ENCODE data around the gene SPATA9. TPM values are rescaled to one million over a fixed set of nuclear protein-coding genes. Genes with fewer than 3 reads are reported as not detected.
A peak's percentile ranks its signal among the peaks of the same experiment; 100 is the strongest.

Gene SPATA9
- total and polyA plus RNA-seq, 9 of the 15 experiments (the other 6 are each of a cell fraction or from before 2014, with no cell fraction given), result 0.16 to 5.5 (median 0.39) TPM; not detected in 3

DNA sequence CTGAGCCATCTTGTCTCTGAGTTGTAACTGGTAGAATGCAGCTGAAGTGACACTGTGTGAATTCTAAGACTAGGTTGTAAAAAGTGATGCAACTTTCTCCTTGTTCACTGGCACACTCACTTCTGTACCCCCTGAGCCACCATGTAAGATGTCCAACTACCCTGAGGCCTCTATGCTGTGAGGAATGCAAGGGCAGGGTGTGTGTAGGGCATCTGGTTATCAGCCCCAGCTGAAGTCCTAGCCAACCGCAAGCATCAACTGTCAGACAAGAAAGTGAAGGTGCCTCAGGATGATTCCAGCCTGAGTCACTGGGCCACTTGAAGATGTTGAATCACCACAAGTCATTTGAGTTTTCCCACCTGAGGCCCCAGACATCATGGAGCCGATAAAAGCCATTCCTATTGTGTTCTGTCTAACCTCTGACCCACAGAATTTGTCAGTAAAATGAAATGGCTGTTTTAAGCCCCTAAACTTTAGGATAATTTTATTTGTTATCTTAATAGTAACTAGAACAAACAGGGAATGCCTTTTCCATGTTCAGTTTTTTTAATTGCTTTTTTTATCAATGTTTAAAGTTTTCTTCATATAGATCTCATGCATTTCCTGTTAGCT lies 29.7 kb upstream of the SPATA9 start (continued):
- peak; percentile 91 for TF ChIP-seq CEBPG (CRISPR knock-in tag; IDR thresholded peaks at IDR 0.05)
- TF ChIP-seq CEBPG (tag; conservative IDR thresholded peaks at IDR 0.05 in 1 of 2, IDR thresholded peaks at IDR 0.05 in 1 of 2), result peak; percentile 87 to 92
- TF ChIP-seq, protein P1, sequence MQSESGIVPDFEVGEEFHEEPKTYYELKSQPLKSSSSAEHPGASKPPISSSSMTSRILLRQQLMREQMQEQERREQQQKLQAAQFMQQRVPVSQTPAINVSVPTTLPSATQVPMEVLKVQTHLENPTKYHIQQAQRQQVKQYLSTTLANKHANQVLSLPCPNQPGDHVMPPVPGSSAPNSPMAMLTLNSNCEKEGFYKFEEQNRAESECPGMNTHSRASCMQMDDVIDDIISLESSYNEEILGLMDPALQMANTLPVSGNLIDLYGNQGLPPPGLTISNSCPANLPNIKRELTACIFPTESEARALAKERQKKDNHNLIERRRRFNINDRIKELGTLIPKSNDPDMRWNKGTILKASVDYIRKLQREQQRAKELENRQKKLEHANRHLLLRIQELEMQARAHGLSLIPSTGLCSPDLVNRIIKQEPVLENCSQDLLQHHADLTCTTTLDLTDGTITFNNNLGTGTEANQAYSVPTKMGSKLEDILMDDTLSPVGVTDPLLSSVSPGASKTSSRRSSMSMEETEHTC (IDR thresholded peaks at IDR 0.05), result peak; percentile 75; the same call in 1 of the 2 replicates
- TF ChIP-seq HMGN3 (IDR thresholded peaks at IDR 0.05; ENCODE audit: borderline replicate concordance, extremely low read depth, insufficient read length, low read depth, low read length), result no peak
- no peak for TF ChIP-seq PHF20 (IDR thresholded peaks at IDR 0.05; ENCODE audit: partially characterized antibody)
- no peak; the same call in 1 of the 2 replicates for TF ChIP-seq POLR2G (IDR thresholded peaks at IDR 0.05; ENCODE audit: low read depth, low read length)
- TF ChIP-seq PURB (CRISPR knock-in tag; IDR thresholded peaks at IDR 0.05; ENCODE audit: low read depth), result no peak
- TF ChIP-seq SRSF9 (IDR thresholded peaks at IDR 0.05; ENCODE audit: borderline replicate concordance, low read depth, low read length), result no peak
- TF ChIP-seq ZFP36 (IDR thresholded peaks at IDR 0.05; ENCODE audit: low read depth, low read length, partially characterized antibody), result no peak
- no peak for TF ChIP-seq ZNF274 (IDR thresholded peaks at IDR 0.05; ENCODE audit: borderline replicate concordance, low read depth, low read length)
- peak; percentile 81; the same call in 1 of the 2 replicates for TF ChIP-seq GTF2E2 (tag; IDR thresholded peaks at IDR 0.05)
- no peak; the same call in 1 of the 2 replicates for TF ChIP-seq HNRNPL (IDR thresholded peaks at IDR 0.05; ENCODE audit: low read depth, low read length)
- no peak for TF ChIP-seq ESRRB (CRISPR knock-in tag; IDR thresholded peaks at IDR 0.05; ENCODE audit: borderline replicate concordance)
- TF ChIP-seq POLR3A (IDR thresholded peaks at IDR 0.05; ENCODE audit: borderline replicate concordance, extremely low read depth, insufficient read depth, insufficient read length), result no peak
- TF ChIP-seq MTA2 (IDR thresholded peaks at IDR 0.05; ENCODE audit: low read depth), result peak; percentile 93
- no peak for TF ChIP-seq HMG20A (CRISPR knock-in tag; conservative IDR thresholded peaks at IDR 0.05)
- no peak; the same call in 1 of the 2 replicates for TF ChIP-seq CBX1 (IDR thresholded peaks at IDR 0.05; ENCODE audit: low read depth)
- TF ChIP-seq ZNF347 (CRISPR knock-in tag; IDR thresholded peaks at IDR 0.05; ENCODE audit: low read depth), result no peak
- TF ChIP-seq MECOM (CRISPR knock-in tag; IDR thresholded peaks at IDR 0.05), result peak; percentile 95
- TF ChIP-seq LEF1 (IDR thresholded peaks at IDR 0.05), result peak; percentile 97
- peak; percentile 99 for TF ChIP-seq RNF2 (IDR thresholded peaks at IDR 0.05)
- TF ChIP-seq RHOXF2B (CRISPR knock-in tag; conservative IDR thresholded peaks at IDR 0.05), result no peak
- TF ChIP-seq, protein P2, sequence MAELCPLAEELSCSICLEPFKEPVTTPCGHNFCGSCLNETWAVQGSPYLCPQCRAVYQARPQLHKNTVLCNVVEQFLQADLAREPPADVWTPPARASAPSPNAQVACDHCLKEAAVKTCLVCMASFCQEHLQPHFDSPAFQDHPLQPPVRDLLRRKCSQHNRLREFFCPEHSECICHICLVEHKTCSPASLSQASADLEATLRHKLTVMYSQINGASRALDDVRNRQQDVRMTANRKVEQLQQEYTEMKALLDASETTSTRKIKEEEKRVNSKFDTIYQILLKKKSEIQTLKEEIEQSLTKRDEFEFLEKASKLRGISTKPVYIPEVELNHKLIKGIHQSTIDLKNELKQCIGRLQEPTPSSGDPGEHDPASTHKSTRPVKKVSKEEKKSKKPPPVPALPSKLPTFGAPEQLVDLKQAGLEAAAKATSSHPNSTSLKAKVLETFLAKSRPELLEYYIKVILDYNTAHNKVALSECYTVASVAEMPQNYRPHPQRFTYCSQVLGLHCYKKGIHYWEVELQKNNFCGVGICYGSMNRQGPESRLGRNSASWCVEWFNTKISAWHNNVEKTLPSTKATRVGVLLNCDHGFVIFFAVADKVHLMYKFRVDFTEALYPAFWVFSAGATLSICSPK (IDR thresholded peaks at IDR 0.05; ENCODE audit: borderline replicate concordance), result no peak
- no peak for TF ChIP-seq ZNF134 (CRISPR knock-in tag; conservative IDR thresholded peaks at IDR 0.05)
- TF ChIP-seq, protein P3, sequence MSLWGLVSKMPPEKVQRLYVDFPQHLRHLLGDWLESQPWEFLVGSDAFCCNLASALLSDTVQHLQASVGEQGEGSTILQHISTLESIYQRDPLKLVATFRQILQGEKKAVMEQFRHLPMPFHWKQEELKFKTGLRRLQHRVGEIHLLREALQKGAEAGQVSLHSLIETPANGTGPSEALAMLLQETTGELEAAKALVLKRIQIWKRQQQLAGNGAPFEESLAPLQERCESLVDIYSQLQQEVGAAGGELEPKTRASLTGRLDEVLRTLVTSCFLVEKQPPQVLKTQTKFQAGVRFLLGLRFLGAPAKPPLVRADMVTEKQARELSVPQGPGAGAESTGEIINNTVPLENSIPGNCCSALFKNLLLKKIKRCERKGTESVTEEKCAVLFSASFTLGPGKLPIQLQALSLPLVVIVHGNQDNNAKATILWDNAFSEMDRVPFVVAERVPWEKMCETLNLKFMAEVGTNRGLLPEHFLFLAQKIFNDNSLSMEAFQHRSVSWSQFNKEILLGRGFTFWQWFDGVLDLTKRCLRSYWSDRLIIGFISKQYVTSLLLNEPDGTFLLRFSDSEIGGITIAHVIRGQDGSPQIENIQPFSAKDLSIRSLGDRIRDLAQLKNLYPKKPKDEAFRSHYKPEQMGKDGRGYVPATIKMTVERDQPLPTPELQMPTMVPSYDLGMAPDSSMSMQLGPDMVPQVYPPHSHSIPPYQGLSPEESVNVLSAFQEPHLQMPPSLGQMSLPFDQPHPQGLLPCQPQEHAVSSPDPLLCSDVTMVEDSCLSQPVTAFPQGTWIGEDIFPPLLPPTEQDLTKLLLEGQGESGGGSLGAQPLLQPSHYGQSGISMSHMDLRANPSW (CRISPR knock-in tag; IDR thresholded peaks at IDR 0.05), result no peak
